ENCODE measurements around the gene ENPP6. TPM values are rescaled to one million over a fixed set of nuclear protein-coding genes. Genes with fewer than 3 reads are reported as not detected.

Gene ENPP6
- total and polyA plus RNA-seq, 4 donors: 0.05 to 0.08 (median 0.05) TPM; not detected in 1

GRCh38 chr4:184259866-184260265, 42.2 kb upstream of the ENPP6 start:
- TF ChIP-seq FOXA1 (IDR thresholded peaks at IDR 0.05): no peak
- TF ChIP-seq, protein P1, sequence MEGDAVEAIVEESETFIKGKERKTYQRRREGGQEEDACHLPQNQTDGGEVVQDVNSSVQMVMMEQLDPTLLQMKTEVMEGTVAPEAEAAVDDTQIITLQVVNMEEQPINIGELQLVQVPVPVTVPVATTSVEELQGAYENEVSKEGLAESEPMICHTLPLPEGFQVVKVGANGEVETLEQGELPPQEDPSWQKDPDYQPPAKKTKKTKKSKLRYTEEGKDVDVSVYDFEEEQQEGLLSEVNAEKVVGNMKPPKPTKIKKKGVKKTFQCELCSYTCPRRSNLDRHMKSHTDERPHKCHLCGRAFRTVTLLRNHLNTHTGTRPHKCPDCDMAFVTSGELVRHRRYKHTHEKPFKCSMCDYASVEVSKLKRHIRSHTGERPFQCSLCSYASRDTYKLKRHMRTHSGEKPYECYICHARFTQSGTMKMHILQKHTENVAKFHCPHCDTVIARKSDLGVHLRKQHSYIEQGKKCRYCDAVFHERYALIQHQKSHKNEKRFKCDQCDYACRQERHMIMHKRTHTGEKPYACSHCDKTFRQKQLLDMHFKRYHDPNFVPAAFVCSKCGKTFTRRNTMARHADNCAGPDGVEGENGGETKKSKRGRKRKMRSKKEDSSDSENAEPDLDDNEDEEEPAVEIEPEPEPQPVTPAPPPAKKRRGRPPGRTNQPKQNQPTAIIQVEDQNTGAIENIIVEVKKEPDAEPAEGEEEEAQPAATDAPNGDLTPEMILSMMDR (IDR thresholded peaks at IDR 0.05; ENCODE audit: low read depth, low read length, missing input control): no peak
- 52% methylated on average over 6 of the region's 6 CpGs for WGBS
- peaks cover 0 to 2% (median 0%) of the 10 kb centered on the region in 4 donors for H3K4me1 ChIP-seq (ENCODE audit: control insufficient read depth in 4 of 4, insufficient read depth in 4 of 4, low read length in 3 of 4)
- no peak for DNase-seq (ENCODE audit: low spot score)
- H3K9me3 ChIP-seq (ENCODE audit: control insufficient read depth in 4 of 4, low read length in 3 of 4): no peaks in the 10 kb centered on the region
- H3K27ac ChIP-seq (ENCODE audit: low read depth in 1 of 2, low read length in 2 of 2): no peak overlapping the region
- no peaks in the 10 kb centered on the region for H3K27me3 ChIP-seq (ENCODE audit: control insufficient read depth in 4 of 4, insufficient read depth in 4 of 4, low read length in 3 of 4)
- H3K4me3 ChIP-seq (ENCODE audit: low read depth in 1 of 3, low read length in 3 of 3): no peak overlapping the region
- H3K36me3 ChIP-seq (ENCODE audit: control insufficient read depth in 4 of 4, insufficient read depth in 3 of 4, low read depth in 1 of 4, low read length in 3 of 4): no peaks in the 10 kb centered on the region
- H3K9ac ChIP-seq (ENCODE audit: low read depth in 1 of 2, low read length in 2 of 2): no peak overlapping the region

GRCh38 chr4:184259081-184259480, 41.4 kb upstream of the ENPP6 start:
- DNase-seq (ENCODE audit: low spot score): no peak
- Histone ChIP-seq H3K4me3 (ENCODE audit: low read depth in 1 of 3, low read length in 3 of 3) (no peak overlapping the region), H3K27ac (ENCODE audit: low read depth in 1 of 2, low read length in 2 of 2) (no peak overlapping the region), H3K27me3 (ENCODE audit: control insufficient read depth in 4 of 4, insufficient read depth in 4 of 4, low read length in 3 of 4) (no peaks in the 10 kb centered on the region), H3K9ac (ENCODE audit: low read depth in 1 of 2, low read length in 2 of 2) (no peak overlapping the region), H3K4me1 (ENCODE audit: control insufficient read depth in 4 of 4, insufficient read depth in 4 of 4, low read length in 3 of 4) (peaks cover 0 to 2% (median 0%) of the 10 kb centered on the region in 4 donors), H3K9me3 (ENCODE audit: control insufficient read depth in 4 of 4, low read length in 3 of 4) (no peaks in the 10 kb centered on the region), H3K36me3 (ENCODE audit: control insufficient read depth in 4 of 4, insufficient read depth in 3 of 4, low read depth in 1 of 4, low read length in 3 of 4) (no peaks in the 10 kb centered on the region)
- TF ChIP-seq TAF1 (conservative IDR thresholded peaks at IDR 0.05) (no peak), HNF4G (IDR thresholded peaks at IDR 0.05) (no peak), REST (IDR thresholded peaks at IDR 0.05) (no peak), YY1 (IDR thresholded peaks at IDR 0.05) (no peak), JUND (IDR thresholded peaks at IDR 0.05) (no peak), RAD21 (IDR thresholded peaks at IDR 0.05) (no peak), SP1 (IDR thresholded peaks at IDR 0.05) (no peak), RXRA (IDR thresholded peaks at IDR 0.05) (no peak), NR2F2 (IDR thresholded peaks at IDR 0.05) (no peak), GABPA (IDR thresholded peaks at IDR 0.05 in 1 of 2, conservative IDR thresholded peaks at IDR 0.05 in 1 of 2) (no peak), FOXA1 (IDR thresholded peaks at IDR 0.05) (no peak), FOXA2 (IDR thresholded peaks at IDR 0.05) (no peak), HNF4A (conservative IDR thresholded peaks at IDR 0.05) (no peak)
- TF ChIP-seq, protein P2, sequence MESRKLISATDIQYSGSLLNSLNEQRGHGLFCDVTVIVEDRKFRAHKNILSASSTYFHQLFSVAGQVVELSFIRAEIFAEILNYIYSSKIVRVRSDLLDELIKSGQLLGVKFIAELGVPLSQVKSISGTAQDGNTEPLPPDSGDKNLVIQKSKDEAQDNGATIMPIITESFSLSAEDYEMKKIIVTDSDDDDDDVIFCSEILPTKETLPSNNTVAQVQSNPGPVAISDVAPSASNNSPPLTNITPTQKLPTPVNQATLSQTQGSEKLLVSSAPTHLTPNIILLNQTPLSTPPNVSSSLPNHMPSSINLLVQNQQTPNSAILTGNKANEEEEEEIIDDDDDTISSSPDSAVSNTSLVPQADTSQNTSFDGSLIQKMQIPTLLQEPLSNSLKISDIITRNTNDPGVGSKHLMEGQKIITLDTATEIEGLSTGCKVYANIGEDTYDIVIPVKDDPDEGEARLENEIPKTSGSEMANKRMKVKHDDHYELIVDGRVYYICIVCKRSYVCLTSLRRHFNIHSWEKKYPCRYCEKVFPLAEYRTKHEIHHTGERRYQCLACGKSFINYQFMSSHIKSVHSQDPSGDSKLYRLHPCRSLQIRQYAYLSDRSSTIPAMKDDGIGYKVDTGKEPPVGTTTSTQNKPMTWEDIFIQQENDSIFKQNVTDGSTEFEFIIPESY (IDR thresholded peaks at IDR 0.05): no peak
- TF ChIP-seq, protein P1 (IDR thresholded peaks at IDR 0.05; ENCODE audit: low read depth, low read length, missing input control): no peak
- TF ChIP-seq, protein P3, sequence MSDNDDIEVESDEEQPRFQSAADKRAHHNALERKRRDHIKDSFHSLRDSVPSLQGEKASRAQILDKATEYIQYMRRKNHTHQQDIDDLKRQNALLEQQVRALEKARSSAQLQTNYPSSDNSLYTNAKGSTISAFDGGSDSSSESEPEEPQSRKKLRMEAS (IDR thresholded peaks at IDR 0.05): no peak
- WGBS: 90% methylated on average over 3 of the region's 3 CpGs
